GM18505 (cell line): Measurements from ENCODE around the gene R3HDM1.
"Not testable (repeated sequence)": the region's sequence is repeated elsewhere in the genome, so short reads cannot be mapped to it uniquely, and the experiment has no call there.

Experiments
- ATAC-seq: cut with Tn5 transposase; IDR thresholded peaks from one replicate; pipeline ENCODE4 v1.9.1; 2021; ENCODE audit not compliant: unreplicated experiment
- POLR2A ChIP-seq: IDR thresholded peaks from 4 replicates; pipeline ENCODE4 v1.6.1; 2011; ENCODE audit warnings: borderline replicate concordance; ENCODE audit not compliant: insufficient read depth, insufficient read length; ENCODE audit errors: extremely low read depth

Gene R3HDM1

DNA sequence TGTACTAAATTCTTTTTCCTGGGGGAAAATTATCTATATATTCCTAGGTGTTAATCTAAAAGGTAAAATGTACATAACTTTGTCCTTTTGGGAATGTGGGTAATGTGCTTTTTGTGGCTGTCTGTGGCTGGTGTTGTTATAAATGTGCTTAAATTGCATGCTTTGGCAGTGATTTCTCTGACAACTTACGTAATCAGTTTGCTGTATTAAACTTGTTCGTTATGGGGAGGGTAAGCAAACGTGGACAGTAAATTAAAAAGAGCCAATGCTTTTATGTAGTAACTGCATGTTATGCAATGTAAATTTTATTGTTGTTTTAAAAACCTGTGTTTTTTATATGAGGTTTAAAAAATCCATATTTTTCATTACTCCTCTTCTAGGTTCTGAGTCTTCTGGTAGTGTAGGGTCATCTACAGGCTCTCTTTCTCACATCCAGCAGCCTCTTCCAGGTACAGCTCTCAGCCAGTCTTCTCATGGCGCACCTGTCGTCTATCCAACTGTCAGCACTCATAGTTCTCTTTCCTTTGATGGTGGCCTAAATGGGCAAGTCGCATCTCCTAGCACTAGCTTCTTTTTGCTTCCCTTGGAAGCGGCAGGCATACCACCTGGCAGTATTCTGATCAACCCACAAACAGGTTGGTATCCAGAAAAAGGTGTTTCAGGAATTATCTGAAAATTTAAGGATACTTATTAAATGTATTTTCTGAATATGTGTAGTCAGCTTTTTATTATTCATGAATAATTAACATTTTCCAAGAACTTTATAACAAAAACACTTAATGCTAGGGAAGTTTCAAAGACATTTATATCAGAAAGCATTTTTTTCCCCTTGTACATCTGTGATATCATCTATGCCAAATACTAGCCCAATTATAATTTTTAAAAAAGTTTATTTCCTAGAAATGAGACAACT is 110.1 kb downstream of the R3HDM1 start:
- no peak for TF ChIP-seq POLR2A
- no peak for ATAC-seq

GRCh38 chr2:135647836-135648579 is 116.7 kb downstream of the R3HDM1 start:
- TF ChIP-seq POLR2A = no peak
- no peak for ATAC-seq

DNA sequence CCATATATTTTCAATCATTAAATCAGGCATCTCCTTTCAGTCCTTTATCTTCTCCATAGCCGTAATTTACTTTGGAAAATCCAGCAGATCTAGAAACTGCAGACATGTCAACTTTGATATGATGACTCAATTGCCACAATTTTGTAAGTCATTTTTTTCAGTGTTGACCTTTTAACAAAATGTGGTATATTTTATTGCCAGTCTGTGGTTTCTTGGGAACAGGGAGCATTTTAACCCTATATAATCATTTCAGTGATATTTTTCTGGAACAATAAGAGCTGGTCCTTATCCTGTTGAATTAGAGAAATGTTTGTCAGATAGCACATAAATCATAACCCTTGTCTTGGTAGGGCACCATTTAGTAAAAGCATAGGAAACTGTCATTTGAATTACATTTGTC is 119.4 kb downstream of the R3HDM1 start:
- TF ChIP-seq POLR2A = no peak
- ATAC-seq = no peak

DNA sequence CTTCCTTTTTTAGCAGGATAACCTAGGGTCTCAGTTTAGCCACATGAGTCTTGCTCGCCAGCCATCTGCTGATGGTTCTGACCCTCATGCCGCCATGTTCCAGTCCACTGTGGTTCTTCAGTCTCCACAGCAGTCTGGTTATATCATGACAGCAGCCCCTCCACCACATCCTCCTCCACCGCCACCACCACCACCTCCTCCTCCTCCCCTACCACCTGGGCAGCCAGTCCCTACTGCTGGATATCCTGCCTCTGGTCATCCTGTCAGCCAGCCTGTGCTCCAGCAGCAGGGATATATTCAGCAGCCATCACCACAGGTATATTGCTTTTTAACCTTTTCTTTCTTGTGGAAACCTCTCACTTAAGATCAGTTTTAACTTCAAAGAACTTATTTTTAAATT is 120.4 kb downstream of the R3HDM1 start:
- ATAC-seq = no peak
- no peak for TF ChIP-seq POLR2A

DNA sequence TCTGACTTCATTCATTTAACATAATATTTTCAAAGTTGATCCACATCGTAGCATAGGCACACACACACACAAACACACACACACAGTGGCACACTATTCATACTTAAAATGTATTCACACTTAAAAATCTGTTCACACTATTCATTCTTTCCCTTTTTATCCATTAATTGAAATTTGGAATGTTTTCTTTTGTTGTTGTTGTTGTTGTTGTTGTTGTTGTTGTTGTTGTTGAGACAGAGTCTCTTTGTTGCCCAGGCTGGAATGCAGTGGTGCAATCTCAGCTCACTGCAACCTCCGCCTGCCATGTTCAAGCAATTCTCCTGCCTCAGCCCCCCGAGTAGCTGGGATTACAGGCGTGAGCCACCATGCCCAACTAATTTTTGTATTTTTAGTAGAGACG is 123.0 kb downstream of the R3HDM1 start:
- ATAC-seq = not testable (repeated sequence)

- no peak for ATAC-seq
- no peak for TF ChIP-seq POLR2A
These were observed 126.7 kb downstream of the R3HDM1 start for GRCh38 chr2:135657806-135658582.

DNA sequence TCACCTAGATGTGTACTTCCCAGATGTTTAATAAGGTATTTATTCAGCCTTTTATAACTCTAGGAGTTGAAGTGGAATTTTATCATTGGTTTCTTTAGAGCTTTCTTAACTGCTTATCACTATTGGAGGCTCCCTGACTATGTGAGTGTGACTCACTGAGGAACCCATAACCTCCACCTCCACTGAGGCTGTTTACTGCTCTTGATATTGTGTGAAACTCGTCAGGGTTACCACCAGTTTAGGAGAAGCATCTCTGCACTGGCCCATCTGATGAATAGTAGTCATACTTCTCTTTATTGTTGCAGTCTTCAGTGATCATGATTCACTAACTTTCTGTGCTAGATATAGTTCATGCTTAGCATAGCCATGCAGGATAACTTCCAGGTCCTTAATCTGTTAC is 130.8 kb downstream of the R3HDM1 start:
- no peak for ATAC-seq
- no peak for TF ChIP-seq POLR2A

- ATAC-seq = no peak
- no peak for TF ChIP-seq POLR2A
These were observed 131.9 kb downstream of the R3HDM1 start for GRCh38 chr2:135663148-135663700.

- TF ChIP-seq POLR2A = no peak
- ATAC-seq = peak; percentile 89
These were observed 133.4 kb downstream of the R3HDM1 start for GRCh38 chr2:135664623-135665068.

GRCh38 chr2:135667045-135667444 is 135.8 kb downstream of the R3HDM1 start:
- ATAC-seq = no peak
- TF ChIP-seq POLR2A = no peak

DNA sequence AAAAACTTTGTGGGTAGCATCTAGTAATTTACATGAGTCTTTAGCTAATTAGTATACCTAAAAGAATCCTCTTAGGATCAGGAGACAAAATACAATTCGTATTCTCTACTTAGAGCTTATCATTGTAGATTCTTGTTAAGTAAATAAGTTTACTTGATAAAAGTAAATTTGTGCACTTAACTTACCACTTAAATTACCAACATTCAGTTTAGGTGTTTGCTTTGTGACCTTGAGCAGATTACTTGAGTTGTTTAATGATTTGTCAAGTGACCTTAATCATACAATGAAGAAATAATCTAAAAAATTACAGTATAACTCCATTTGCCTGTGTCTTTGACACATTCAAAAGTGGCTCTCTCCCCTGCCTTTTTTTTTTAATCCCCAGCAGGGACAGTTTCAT is 143.2 kb downstream of the R3HDM1 start:
- ATAC-seq = no peak
- TF ChIP-seq POLR2A = no peak

- no peak for ATAC-seq
- TF ChIP-seq POLR2A = no peak
These were observed 144.7 kb downstream of the R3HDM1 start for GRCh38 chr2:135676031-135676430.

DNA sequence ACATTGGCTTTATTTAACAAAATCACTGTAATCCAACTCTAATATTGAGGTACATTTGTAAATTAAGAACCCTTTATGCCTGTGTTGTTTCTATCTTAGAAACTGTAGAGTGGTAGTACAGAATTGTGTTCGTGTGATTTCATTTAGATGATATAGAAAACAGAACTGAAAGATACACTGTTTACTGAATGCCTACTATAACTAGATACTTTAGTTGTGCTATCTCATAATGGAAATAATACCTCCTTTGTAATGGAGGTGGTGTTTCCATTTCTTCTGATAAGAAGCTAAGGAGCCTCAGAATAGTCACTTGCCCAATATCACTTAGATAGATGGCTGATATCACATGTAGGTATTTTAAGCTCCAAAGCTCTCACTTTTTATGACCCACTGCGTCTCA is 147.8 kb downstream of the R3HDM1 start:
- no peak for ATAC-seq
- TF ChIP-seq POLR2A = no peak
